GM23338 (cell line): ENCODE results near the gene PCLAF. TPM values are rescaled to one million over a fixed set of nuclear protein-coding genes. Genes with fewer than 3 reads are reported as not detected.

ENCODE experiments used
- ATAC-seq: fragments of 200-7000 bp; cut with Tn5 transposase; 3 replicates; pipeline ENCODE4 v1.9.1; 2020
- DNase-seq: peaks from one replicate; pipeline ENCODE4 v3.0.0-alpha.2; 2015; ENCODE audit warnings: low spot score
- H2AFZ ChIP-seq: fragments of 200-600 bp; sonication (generic); 2 replicates; pipeline ENCODE4 v1.8.0; 2016; ENCODE audit warnings: antibody characterized with exemption, mild to moderate bottlenecking, moderate library complexity
- H3F3A ChIP-seq: fragments of 200-600 bp; sonication (generic); replicated peaks from 2 replicates; pipeline ENCODE4 v1.8.0; 2017; ENCODE audit warnings: antibody characterized with exemption, mixed run types, low read depth
- H3K27ac ChIP-seq: fragments of 200-600 bp; sonication (generic); 2 replicates; pipeline ENCODE4 v1.6.1; 2016; ENCODE audit warnings: low read depth
- H3K27me3 ChIP-seq: fragments of 200-600 bp; sonication (generic); 2 replicates; pipeline ENCODE4 v1.8.0; 2016; ENCODE audit warnings: mild to moderate bottlenecking, mixed run types, moderate library complexity; ENCODE audit not compliant: insufficient read depth
- H3K36me3 ChIP-seq: fragments of 200-600 bp; sonication (generic); 2 replicates; pipeline ENCODE4 v1.8.0; 2016; ENCODE audit warnings: mild to moderate bottlenecking; ENCODE audit not compliant: insufficient read depth
- H3K4me1 ChIP-seq: fragments of 200-600 bp; sonication (generic); 2 replicates; pipeline ENCODE4 v1.8.0; 2016; ENCODE audit warnings: mild to moderate bottlenecking, moderate library complexity; ENCODE audit not compliant: insufficient read depth
- H3K4me2 ChIP-seq: fragments of 200-600 bp; sonication (generic); 2 replicates; pipeline ENCODE4 v1.7.1; 2017; ENCODE audit warnings: mixed run types
- H3K4me3 ChIP-seq: fragments of 200-600 bp; sonication (generic); 2 replicates; pipeline ENCODE4 v1.6.1; 2016; ENCODE audit warnings: mixed run types
- H3K79me2 ChIP-seq: fragments of 200-600 bp; sonication (generic); replicated peaks from 2 replicates; pipeline ENCODE4 v1.8.0; 2017; ENCODE audit warnings: mild to moderate bottlenecking; ENCODE audit not compliant: insufficient read depth
- H3K9me2 ChIP-seq: fragments of 200-600 bp; sonication (generic); 2 replicates; pipeline ENCODE4 v1.8.0; 2017; ENCODE audit not compliant: insufficient read depth
- H4K20me1 ChIP-seq: fragments of 200-600 bp; sonication (generic); replicated peaks from 2 replicates; pipeline ENCODE4 v1.8.0; 2017; ENCODE audit warnings: mild to moderate bottlenecking; ENCODE audit not compliant: insufficient read depth
- H3K27ac Mint-ChIP-seq: 2 replicates; pipeline ENCODE4 v1.8.0; 2020; ENCODE audit warnings: inconsistent platforms, mild to moderate bottlenecking, moderate library complexity, mixed read lengths
- H3K27me3 Mint-ChIP-seq: 3 replicates; pipeline ENCODE4 v1.8.0; 2022; ENCODE audit warnings: low read depth, mild to moderate bottlenecking, moderate library complexity, mixed read lengths, inconsistent platforms; ENCODE audit not compliant: insufficient read depth, poor library complexity
- H3K36me3 Mint-ChIP-seq: 3 replicates; pipeline ENCODE4 v1.8.0; 2021; ENCODE audit warnings: low read depth, mild to moderate bottlenecking, inconsistent platforms, moderate library complexity, mixed read lengths
- H3K4me1 Mint-ChIP-seq: 3 replicates; pipeline ENCODE4 v1.8.0; 2020; ENCODE audit warnings: mild to moderate bottlenecking, inconsistent platforms, mixed read lengths
- H3K4me3 Mint-ChIP-seq: 3 replicates; pipeline ENCODE4 v1.8.0; 2021; ENCODE audit warnings: moderate library complexity, mild to moderate bottlenecking, inconsistent platforms, mixed read lengths
- H3K9me3 Mint-ChIP-seq: 3 replicates; pipeline ENCODE4 v1.8.0; 2020; ENCODE audit warnings: moderate library complexity, mild to moderate bottlenecking, inconsistent platforms, mixed read lengths
- JUNB ChIP-seq: IDR thresholded peaks from one replicate; pipeline ENCODE4 v1.6.1; 2016; ENCODE audit warnings: antibody characterized with exemption; ENCODE audit not compliant: unreplicated experiment
- NANOG ChIP-seq: IDR thresholded peaks from 2 replicates; pipeline ENCODE4 v1.6.1; 2016; ENCODE audit warnings: antibody characterized with exemption, borderline replicate concordance
- polyA plus RNA-seq: library from polyadenylated mRNA; unstranded; fragments of >200 nt; fragmentation: Nextera tagmentation; extraction: Ambion mirVana; gene quantifications from 2 replicates; pipeline ENCODE4 v1.2.1, GENCODE V29; 2016
- small RNA-seq: library from RNA; depleted of rRNA; stranded (forward); fragments of <200 nt; gene quantifications from one replicate; pipeline ENCODE3, GENCODE V24; 2014; ENCODE audit warnings: low replicate concordance
- total RNA-seq: library from RNA; depleted of rRNA; stranded (reverse); fragments of >200 nt; shearing (Covaris generic); gene quantifications from 2 replicates; pipeline ENCODE4 v1.2.3, GENCODE V29; 2014; rRNA removed
- TF ChIP-seq, protein P1 (sequence below), 2 experiments: fragments of 200-600 bp in 1 of 2; sonication (generic) in 1 of 2; conservative IDR thresholded peaks; 2 replicates each; pipeline versions ENCODE4 v1.5.1 to v1.6.1; 2016 to 2017; ENCODE audit warnings: antibody characterized with exemption in 2 of 2, low read depth in 2 of 2, mild to moderate bottlenecking in 2 of 2, moderate library complexity in 1 of 2

Gene PCLAF
- total and polyA plus RNA-seq, 2 experiments from 2014 or later, result 48.9 to 206 TPM

DNA sequence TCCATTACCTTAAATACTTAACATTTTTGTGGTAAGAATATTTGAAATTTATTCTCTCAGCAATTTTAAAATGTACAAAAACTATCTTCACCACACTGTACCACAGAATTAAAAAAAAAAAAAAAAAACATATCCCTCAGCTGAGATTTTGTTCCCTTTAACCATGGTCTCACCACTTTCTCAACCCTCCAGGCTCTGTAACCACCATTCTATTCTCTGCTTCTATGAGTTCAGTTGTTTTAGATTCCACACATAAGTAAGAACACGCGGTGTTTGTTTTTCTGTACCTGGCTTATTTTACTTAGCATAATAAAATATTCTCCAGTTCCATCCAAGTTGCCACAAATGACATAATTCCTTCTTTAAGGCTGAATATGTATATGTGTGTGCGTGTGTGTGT lies 66.8 kb downstream of the PCLAF start:
- Mint-ChIP-seq H3K36me3 (no peaks in the 10 kb centered on the region), H3K27me3 (no peaks in the 10 kb centered on the region), H3K4me1 (peaks cover 3% of the 10 kb centered on the region; the same call in 1 of the 3 replicates), H3K9me3 (no peaks in the 10 kb centered on the region), H3K27ac (no peak overlapping the region), H3K4me3 (no peak overlapping the region)
- TF ChIP-seq JUNB (no peak), NANOG (no peak)
- TF ChIP-seq, protein P1, sequence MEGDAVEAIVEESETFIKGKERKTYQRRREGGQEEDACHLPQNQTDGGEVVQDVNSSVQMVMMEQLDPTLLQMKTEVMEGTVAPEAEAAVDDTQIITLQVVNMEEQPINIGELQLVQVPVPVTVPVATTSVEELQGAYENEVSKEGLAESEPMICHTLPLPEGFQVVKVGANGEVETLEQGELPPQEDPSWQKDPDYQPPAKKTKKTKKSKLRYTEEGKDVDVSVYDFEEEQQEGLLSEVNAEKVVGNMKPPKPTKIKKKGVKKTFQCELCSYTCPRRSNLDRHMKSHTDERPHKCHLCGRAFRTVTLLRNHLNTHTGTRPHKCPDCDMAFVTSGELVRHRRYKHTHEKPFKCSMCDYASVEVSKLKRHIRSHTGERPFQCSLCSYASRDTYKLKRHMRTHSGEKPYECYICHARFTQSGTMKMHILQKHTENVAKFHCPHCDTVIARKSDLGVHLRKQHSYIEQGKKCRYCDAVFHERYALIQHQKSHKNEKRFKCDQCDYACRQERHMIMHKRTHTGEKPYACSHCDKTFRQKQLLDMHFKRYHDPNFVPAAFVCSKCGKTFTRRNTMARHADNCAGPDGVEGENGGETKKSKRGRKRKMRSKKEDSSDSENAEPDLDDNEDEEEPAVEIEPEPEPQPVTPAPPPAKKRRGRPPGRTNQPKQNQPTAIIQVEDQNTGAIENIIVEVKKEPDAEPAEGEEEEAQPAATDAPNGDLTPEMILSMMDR (conservative IDR thresholded peaks at IDR 0.05; ENCODE audit: low read depth in 2 of 2), result no peak
- Histone ChIP-seq H4K20me1 (no peaks in the 10 kb centered on the region; the same call in none of the 2 replicates), H3F3A (no peaks in the 10 kb centered on the region), H3K4me1 (no peaks in the 10 kb centered on the region), H3K27ac (peak overlapping the region; percentile 51; the same call in 1 of the 2 replicates), H3K79me2 (peaks cover 31% of the 10 kb centered on the region), H3K27me3 (no peaks in the 10 kb centered on the region), H3K9me2 (no peaks in the 10 kb centered on the region), H3K4me2 (no peak overlapping the region), H3K36me3 (no peaks in the 10 kb centered on the region), H3K4me3 (no peak overlapping the region), H2AFZ (no peak overlapping the region)
- no peak for ATAC-seq
- DNase-seq, result no peak

Small RNA genes within 50 kb of the gene (small RNA-seq; reads per million reads assigned to genes)
- gene RF00554, result not detected

Other genes starting within 250 kb of the PCLAF start
- 1.9 and 5.7 TPM in 2 replicates for gene SNX22, start 229.7 kb downstream of the PCLAF start, total RNA-seq
- gene SNX22, start 229.7 kb downstream of the PCLAF start, polyA plus RNA-seq, result 3.7 TPM in 2 replicates
- 372 and 398 TPM in 2 replicates for gene PPIB, start 218.4 kb downstream of the PCLAF start, total RNA-seq
- 870 and 887 TPM in 2 replicates for gene PPIB, start 218.4 kb downstream of the PCLAF start, polyA plus RNA-seq
- 13.4 and 14.1 TPM in 2 replicates for gene CSNK1G1, start 25.3 kb downstream of the PCLAF start, total RNA-seq
- gene CSNK1G1, start 25.3 kb downstream of the PCLAF start, polyA plus RNA-seq, result 7.3 and 9.3 TPM in 2 replicates
- 9.8 and 10.3 TPM in 2 replicates for gene TRIP4, start 6.4 kb upstream of the PCLAF start, total RNA-seq
- 16.0 and 16.6 TPM in 2 replicates for gene TRIP4, start 6.4 kb upstream of the PCLAF start, polyA plus RNA-seq
- 34.2 and 40.2 TPM in 2 replicates for gene ZNF609, start 79.1 kb upstream of the PCLAF start, total RNA-seq
- 26.4 and 29.6 TPM in 2 replicates for gene ZNF609, start 79.1 kb upstream of the PCLAF start, polyA plus RNA-seq